HCT116 (cell line): ENCODE measurements around the gene TM7SF3. TPM values are rescaled to one million over a fixed set of nuclear protein-coding genes. Genes with fewer than 3 reads are reported as not detected.

Experiments
- ATAC-seq: fragments of 200-7000 bp; cut with Tn5 transposase; 2 replicates; pipeline ENCODE4 v1.9.1; 2020; ENCODE audit warnings: mild to moderate bottlenecking, moderate library complexity
- BruUV-seq: library from RNA; stranded (reverse); fragments of 400-500 nt; replicated peaks from 2 replicates; lab custom pipeline; 2021; lab: Mats Ljungman, UMichigan
- CTCF ChIA-PET: fragments of 300-600 bp; sonication (Branson Sonifier 250); formaldehyde crosslinking; loops from one replicate; lab custom pipeline; 2021; ENCODE audit warnings: antibody characterized with exemption; lab: Charles Lee
- POLR2A ChIA-PET: fragments of 300-600, 350-600 bp; sonication (Branson Sonifier 250); formaldehyde crosslinking; loops from one replicate; lab custom pipeline; 2021; ENCODE audit warnings: antibody characterized with exemption; lab: Charles Lee
- RAD21 ChIA-PET, 2 experiments: fragments of 300-600 bp; sonication (Branson Sonifier 250); formaldehyde crosslinking; loops; one replicate each; lab custom pipeline; 2023; ENCODE audit warnings: low total read pairs in 2 of 2; ENCODE audit not compliant: uncharacterized antibody in 2 of 2, unreplicated experiment in 2 of 2, low non-redundant PET in 1 of 2; lab: Charles Lee
- DNase-seq: peaks from one replicate; pipeline ENCODE4 v3.0.0-alpha.2; 2010; ENCODE audit warnings: low read depth, low spot score
- H2AFZ ChIP-seq: fragments of 200-600 bp; shearing (Covaris generic), sonication (generic); 2 replicates; pipeline ENCODE4 v1.6.1; 2017; ENCODE audit warnings: low read depth, mixed run types, mixed read lengths, antibody characterized with exemption, low read length; ENCODE audit not compliant: poor library complexity, severe bottlenecking
- H3K27ac ChIP-seq: 2 replicates; pipeline ENCODE4 v1.5.1; 2012; ENCODE audit warnings: low read depth, low read length
- H3K27me3 ChIP-seq: fragments of 200-600 bp; sonication (generic); 2 replicates; pipeline ENCODE4 v1.6.1; 2016; ENCODE audit warnings: mixed run types, low read length, mixed read lengths; ENCODE audit not compliant: insufficient read depth
- H3K36me3 ChIP-seq, 2 experiments: fragments of 200-500 bp in 1 of 2; fragments of 200-600 bp in 1 of 2; sonication (Bioruptor generic) in 1 of 2; sonication (generic) in 1 of 2; 2 replicates each; pipeline versions ENCODE4 v1.5.1 to v1.6.1; 2014 to 2016; ENCODE audit warnings: low read length in 2 of 2, inconsistent platforms in 1 of 2, mixed read lengths in 1 of 2, mixed run types in 1 of 2; ENCODE audit not compliant: insufficient read depth in 2 of 2, control insufficient read depth in 1 of 2
- H3K4me1 ChIP-seq, 2 experiments: fragments of 200-600 bp in 1 of 2; sonication (generic) in 1 of 2; 2 replicates each; pipeline versions ENCODE4 v1.5.1 to v1.6.1; 2012 to 2017; ENCODE audit warnings: low read length in 2 of 2, inconsistent platforms in 1 of 2, mild to moderate bottlenecking in 1 of 2, mixed read lengths in 1 of 2, mixed run types in 1 of 2, moderate library complexity in 1 of 2; ENCODE audit not compliant: insufficient read depth in 2 of 2, control insufficient read depth in 1 of 2
- H3K4me2 ChIP-seq: fragments of 200-600 bp; sonication (generic); 2 replicates; pipeline ENCODE4 v1.6.1; 2017; ENCODE audit warnings: mixed run types, low read length, mixed read lengths
- H3K4me3 ChIP-seq, 2 experiments: fragments of 200-600 bp in 1 of 2; sonication (generic) in 1 of 2; replicated peaks in 1 of 2; 2 replicates each; pipeline ENCODE4 v1.5.1; 2011 to 2016; ENCODE audit warnings: low read length in 2 of 2, control low read depth in 1 of 2, low read depth in 1 of 2, mild to moderate bottlenecking in 1 of 2, mixed read lengths in 1 of 2, mixed run types in 1 of 2
- H3K79me2 ChIP-seq: fragments of 200-600 bp; sonication (generic); 2 replicates; pipeline ENCODE4 v1.6.1; 2017; ENCODE audit warnings: mild to moderate bottlenecking, mixed run types, low read length, moderate library complexity, mixed read lengths; ENCODE audit not compliant: insufficient read depth
- H3K9ac ChIP-seq: fragments of 200-600 bp; sonication (generic); 2 replicates; pipeline ENCODE4 v1.6.1; 2016; ENCODE audit warnings: low read length, mixed read lengths
- H3K9me2 ChIP-seq: fragments of 200-600 bp; sonication (generic), shearing (Covaris generic); 2 replicates; pipeline ENCODE4 v1.6.1; 2017; ENCODE audit warnings: mixed run types, mild to moderate bottlenecking, moderate library complexity; ENCODE audit not compliant: insufficient read depth
- H3K9me3 ChIP-seq, 2 experiments: fragments of 200-500 bp in 1 of 2; fragments of 200-600 bp in 1 of 2; sonication (Bioruptor generic) in 1 of 2; sonication (generic) in 1 of 2; 2 replicates each; pipeline ENCODE4 v1.6.1; 2014 to 2017; ENCODE audit warnings: low read length in 2 of 2, mixed read lengths in 2 of 2, inconsistent platforms in 1 of 2, low read depth in 1 of 2, mild to moderate bottlenecking in 1 of 2, mixed run types in 1 of 2, moderate library complexity in 1 of 2; ENCODE audit not compliant: control insufficient read depth in 1 of 2, insufficient read depth in 1 of 2
- H4K20me1 ChIP-seq: fragments of 200-600 bp; sonication (generic), shearing (Covaris generic); 2 replicates; pipeline ENCODE4 v1.6.1; 2017; ENCODE audit warnings: mixed run types, mild to moderate bottlenecking, moderate library complexity; ENCODE audit not compliant: insufficient read depth
- CEBPB ChIP-seq: IDR thresholded peaks from 2 replicates; pipeline ENCODE4 v1.6.1; 2012; ENCODE audit warnings: low read depth
- ELF1 ChIP-seq: IDR thresholded peaks from 2 replicates; pipeline ENCODE4 v1.6.1; 2012; ENCODE audit warnings: low read depth, borderline replicate concordance
- EZH2phosphoT487 ChIP-seq: fragments of 200-600 bp; IDR thresholded peaks from 2 replicates; pipeline ENCODE4 v1.6.1; 2018; ENCODE audit warnings: antibody characterized with exemption, borderline replicate concordance
- FOSL1 ChIP-seq: IDR thresholded peaks from 2 replicates; pipeline ENCODE4 v1.6.1; 2012; ENCODE audit warnings: low read depth
- MAX ChIP-seq: IDR thresholded peaks from 2 replicates; pipeline ENCODE4 v1.6.1; 2012
- POLR2A ChIP-seq: IDR thresholded peaks from 2 replicates; pipeline ENCODE4 v1.7.0; 2011; ENCODE audit warnings: borderline replicate concordance; ENCODE audit not compliant: insufficient read depth, insufficient read length; ENCODE audit errors: extremely low read depth
- RAD21 ChIP-seq: IDR thresholded peaks from 2 replicates; pipeline ENCODE4 v1.6.1; 2012; ENCODE audit warnings: low read depth, mild to moderate bottlenecking
- SIN3A ChIP-seq: IDR thresholded peaks from 2 replicates; pipeline ENCODE4 v1.6.1; 2012; ENCODE audit warnings: low read depth
- TCF7L2 ChIP-seq: IDR thresholded peaks from 2 replicates; pipeline ENCODE4 v1.7.0; 2011; ENCODE audit warnings: borderline replicate concordance, inconsistent platforms; ENCODE audit not compliant: insufficient read depth, insufficient read length; ENCODE audit errors: extremely low read depth
- ZFX ChIP-seq: fragments of 450-650 bp; IDR thresholded peaks from 2 replicates; pipeline ENCODE4 v1.6.1; 2017
- ZNF274 ChIP-seq: fragments of 200-500 bp; sonication (Bioruptor generic); IDR thresholded peaks from 2 replicates; pipeline ENCODE4 v1.6.1; 2014; ENCODE audit warnings: mild to moderate bottlenecking, low read depth, low read length, inconsistent platforms
- intact Hi-C: fragments of 100-400 bp; cut with micrococcal nuclease; formaldehyde crosslinking; loops from 2 replicates; pipeline ENCODE4 v1.10.0; 2022
- total RNA-seq: library from RNA; stranded (reverse); gene quantifications from one replicate; pipeline ENCODE4 v1.2.1, GENCODE V29; 2021; ENCODE audit not compliant: unreplicated experiment
- TF ChIP-seq, protein P1 (sequence below), 3 experiments: fragments of 200-600 bp in 1 of 3; sonication (generic) in 1 of 3; IDR thresholded peaks in 2 of 3; conservative IDR thresholded peaks in 1 of 3; 2 replicates each; pipeline ENCODE4 v1.5.1; 2012 to 2017; ENCODE audit warnings: low read depth in 2 of 3, low read length in 2 of 3, antibody characterized with exemption in 1 of 3, borderline replicate concordance in 1 of 3, control low read depth in 1 of 3, mild to moderate bottlenecking in 1 of 3, mixed read lengths in 1 of 3, mixed run types in 1 of 3, moderate library complexity in 1 of 3; ENCODE audit not compliant: insufficient read depth in 1 of 3

Gene TM7SF3
- total RNA-seq, 1 experiment from 2014 or later, result 46.5 TPM

DNA sequence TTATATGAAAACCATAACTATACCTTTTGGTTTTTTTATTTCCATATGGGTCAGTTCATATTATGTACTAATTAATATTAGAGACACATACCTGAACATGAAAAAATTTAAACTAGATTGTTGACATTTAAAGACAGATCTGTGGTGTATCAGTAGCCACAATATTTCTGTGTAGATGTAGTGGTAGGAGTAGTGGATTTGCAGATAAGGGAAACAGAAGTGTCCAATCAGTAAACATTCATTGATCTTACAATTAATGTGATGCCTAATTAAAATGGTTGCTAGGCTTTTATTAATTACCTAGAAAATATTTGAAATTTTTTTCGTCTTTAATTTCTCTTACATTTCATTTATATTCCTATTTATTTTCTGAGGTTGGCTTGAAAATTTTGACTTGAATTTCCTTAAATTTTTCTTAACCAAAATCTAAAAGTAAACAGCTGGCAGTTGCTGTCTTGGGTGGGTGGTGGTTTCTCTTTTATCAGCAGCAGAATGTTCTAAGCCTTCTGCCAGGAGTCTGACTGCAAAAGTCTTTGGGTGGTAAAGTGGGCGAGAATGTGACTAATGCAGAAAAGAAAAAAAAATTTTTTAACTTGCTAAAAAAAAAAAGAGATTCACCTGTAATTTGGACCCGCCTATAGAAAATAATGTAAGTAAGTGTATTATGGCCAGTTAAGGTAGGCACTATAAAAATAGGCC is 73.5 kb downstream of the TM7SF3 start:
- H3K9me3 ChIP-seq, result no peaks in the 10 kb centered on the region
- H4K20me1 ChIP-seq, result peaks cover 11% of the 10 kb centered on the region; the same call in 1 of the 2 replicates
- ChIA-PET POLR2A (no interaction called here), RAD21 (no interaction called here), CTCF (no interaction called here)
- H3K27me3 ChIP-seq, result no peaks in the 10 kb centered on the region
- H3K9me2 ChIP-seq, result no peaks in the 10 kb centered on the region
- H3K4me3 ChIP-seq, result no peak overlapping the region; a peak in 1 of 4 replicates
- no peak overlapping the region; the same call in 1 of the 2 replicates for H3K4me2 ChIP-seq
- DNase-seq (no peak), ATAC-seq (no peak)
- no peak overlapping the region for H3K27ac ChIP-seq
- peaks cover 3 to 26% of the 10 kb centered on the region in 2 experiments for H3K4me1 ChIP-seq
- no peak overlapping the region for H2AFZ ChIP-seq
- peaks cover 0 to 4% of the 10 kb centered on the region in 2 experiments; a peak in 1 of 4 replicates for H3K36me3 ChIP-seq
- intact Hi-C loops, result no loop called here
- H3K9ac ChIP-seq, result no peak overlapping the region
- BruUV-seq, result no TSS peak
- TF ChIP-seq CEBPB (no peak), RAD21 (no peak), ZFX (no peak), FOSL1 (no peak), MAX (no peak), POLR2A (no peak), ZNF274 (no peak), EZH2phosphoT487 (no peak), ELF1 (no peak), TCF7L2 (no peak), SIN3A (no peak)
- TF ChIP-seq, protein P1, sequence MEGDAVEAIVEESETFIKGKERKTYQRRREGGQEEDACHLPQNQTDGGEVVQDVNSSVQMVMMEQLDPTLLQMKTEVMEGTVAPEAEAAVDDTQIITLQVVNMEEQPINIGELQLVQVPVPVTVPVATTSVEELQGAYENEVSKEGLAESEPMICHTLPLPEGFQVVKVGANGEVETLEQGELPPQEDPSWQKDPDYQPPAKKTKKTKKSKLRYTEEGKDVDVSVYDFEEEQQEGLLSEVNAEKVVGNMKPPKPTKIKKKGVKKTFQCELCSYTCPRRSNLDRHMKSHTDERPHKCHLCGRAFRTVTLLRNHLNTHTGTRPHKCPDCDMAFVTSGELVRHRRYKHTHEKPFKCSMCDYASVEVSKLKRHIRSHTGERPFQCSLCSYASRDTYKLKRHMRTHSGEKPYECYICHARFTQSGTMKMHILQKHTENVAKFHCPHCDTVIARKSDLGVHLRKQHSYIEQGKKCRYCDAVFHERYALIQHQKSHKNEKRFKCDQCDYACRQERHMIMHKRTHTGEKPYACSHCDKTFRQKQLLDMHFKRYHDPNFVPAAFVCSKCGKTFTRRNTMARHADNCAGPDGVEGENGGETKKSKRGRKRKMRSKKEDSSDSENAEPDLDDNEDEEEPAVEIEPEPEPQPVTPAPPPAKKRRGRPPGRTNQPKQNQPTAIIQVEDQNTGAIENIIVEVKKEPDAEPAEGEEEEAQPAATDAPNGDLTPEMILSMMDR (IDR thresholded peaks at IDR 0.05 in 2 of 3, conservative IDR thresholded peaks at IDR 0.05 in 1 of 3; ENCODE audit: borderline replicate concordance in 1 of 3, insufficient read depth in 1 of 3, low read depth in 2 of 3, low read length in 2 of 3), result no peak
- peaks cover 94% of the 10 kb centered on the region for H3K79me2 ChIP-seq
